Caki2 (cell line): ENCODE results near the gene APOA4. TPM values are rescaled to one million over a fixed set of nuclear protein-coding genes. Genes with fewer than 3 reads are reported as not detected.
"Not testable (repeated sequence)": the region's sequence is repeated elsewhere in the genome, so short reads cannot be mapped to it uniquely, and the experiment has no call there.

ENCODE experiments used
- DNase-seq: peaks from one replicate; pipeline ENCODE4 v3.0.0-alpha.2; 2015; ENCODE audit warnings: low read depth
- in situ Hi-C: cut with HindIII; loops from 2 replicates; pipeline ENCODE4 v1.10.0; 2016; ENCODE audit warnings: low sequenced_read_pairs, low pct_unique_long_range_greater_than_20kb, mixed read lengths
- total RNA-seq: library from RNA; depleted of rRNA; stranded (reverse); fragments of >200 nt; shearing (Covaris generic); gene quantifications from 2 replicates; pipeline ENCODE4 v1.2.3, GENCODE V29; 2014; ENCODE audit warnings: low replicate concordance

APOA4 gene
- total RNA-seq, 1 experiment from 2014 or later = not detected

- in situ Hi-C loops = no loop called here
- DNase-seq = peak; percentile 41
These were observed 29.3 kb upstream of the APOA4 start for GRCh38 chr11:116852261-116853031.

- no peak for DNase-seq
- in situ Hi-C loops = no loop called here
These were observed 28.5 kb upstream of the APOA4 start for GRCh38 chr11:116851626-116852025.

- in situ Hi-C loops = no loop called here
- DNase-seq = no peak
These were observed 26.4 kb upstream of the APOA4 start for GRCh38 chr11:116849486-116849885.

- in situ Hi-C loops = no loop called here
- DNase-seq = no peak
These were observed 26.0 kb upstream of the APOA4 start for GRCh38 chr11:116849060-116849459.

DNA sequence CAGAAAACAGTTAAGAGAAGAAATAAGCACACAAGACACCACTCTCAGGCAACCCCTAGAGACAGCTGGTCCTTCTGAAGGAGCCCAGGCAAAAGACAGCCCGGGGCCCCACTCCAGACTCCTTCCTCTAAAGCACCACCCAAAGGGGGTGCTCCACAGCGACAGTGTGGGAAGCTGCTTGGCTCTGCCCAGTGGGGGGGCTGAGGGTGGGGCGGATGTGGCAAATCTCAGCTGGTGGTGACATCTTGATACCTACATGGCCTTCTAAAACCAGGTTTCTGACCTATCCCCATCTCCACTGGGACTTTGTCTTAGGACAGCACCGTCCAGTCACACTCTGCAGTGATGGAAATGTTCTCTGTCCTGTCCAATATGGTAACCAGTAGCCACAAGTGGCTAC, 24.5 kb upstream of the APOA4 start:
- DNase-seq = no peak
- in situ Hi-C loops = no loop called here

- DNase-seq = no peak
- in situ Hi-C loops = no loop called here
These were observed 21.6 kb upstream of the APOA4 start for GRCh38 chr11:116844722-116845121.

DNA sequence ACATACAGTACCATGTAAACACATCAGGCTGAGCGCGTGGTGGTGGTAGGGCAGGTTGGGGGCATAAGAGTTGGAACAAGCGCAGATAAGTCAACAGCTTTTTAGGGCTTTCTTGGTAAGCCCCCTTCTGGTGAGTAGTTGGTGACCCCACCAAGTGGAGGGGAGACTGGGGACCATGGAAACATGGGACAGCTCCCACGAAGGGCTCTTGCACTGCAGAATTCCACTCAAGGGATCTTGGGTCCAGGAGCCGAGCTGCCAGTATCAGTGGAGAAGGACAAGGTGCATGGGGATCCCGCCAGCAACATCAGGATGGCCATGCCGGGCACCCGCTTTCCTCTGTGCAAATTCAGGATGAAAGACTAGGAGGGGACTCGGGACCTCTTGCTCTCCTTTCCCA, 20.6 kb upstream of the APOA4 start:
- no peak for DNase-seq
- in situ Hi-C loops = no loop called here

DNA sequence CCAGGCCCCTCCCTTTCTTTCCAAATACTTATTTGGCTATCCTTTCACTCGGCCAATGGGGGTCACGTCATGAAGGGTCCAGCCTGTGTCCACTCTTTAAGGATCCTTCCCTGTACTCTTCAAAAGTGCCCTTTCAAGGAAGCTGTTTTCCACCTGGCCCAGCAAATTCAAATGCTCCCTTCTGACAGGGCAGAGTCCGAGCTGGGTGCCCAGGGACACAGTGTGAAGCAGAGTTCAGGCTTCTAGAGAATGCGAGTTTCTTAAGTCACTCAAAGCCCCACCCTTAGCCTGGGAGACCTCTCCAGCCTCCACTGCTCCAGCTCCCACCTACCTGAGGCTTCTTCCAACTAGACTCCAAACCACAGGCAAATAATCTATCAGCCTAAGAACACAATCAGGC, 19.8 kb upstream of the APOA4 start:
- no peak for DNase-seq
- in situ Hi-C loops = no loop called here

DNA sequence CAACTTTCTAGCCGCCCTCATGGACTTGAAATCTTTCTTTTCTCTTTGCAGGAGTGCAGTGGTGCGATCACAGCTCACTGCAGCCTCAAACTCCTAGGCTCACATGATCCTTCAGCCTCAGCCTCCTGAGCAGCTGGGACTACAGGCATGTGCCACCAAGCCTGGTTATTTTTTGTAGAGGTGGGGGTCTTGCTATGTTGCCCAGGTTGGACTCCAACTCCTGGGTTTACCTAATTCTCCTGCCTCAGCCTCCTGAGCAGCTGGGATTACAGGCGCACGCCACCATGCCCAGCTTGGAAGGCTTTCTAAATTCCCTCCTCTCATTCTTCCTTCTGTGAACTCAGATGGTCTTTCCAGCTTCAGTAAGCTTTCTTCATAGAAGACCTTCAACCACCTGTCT, 19.0 kb upstream of the APOA4 start:
- in situ Hi-C loops = no loop called here
- no peak for DNase-seq

DNA sequence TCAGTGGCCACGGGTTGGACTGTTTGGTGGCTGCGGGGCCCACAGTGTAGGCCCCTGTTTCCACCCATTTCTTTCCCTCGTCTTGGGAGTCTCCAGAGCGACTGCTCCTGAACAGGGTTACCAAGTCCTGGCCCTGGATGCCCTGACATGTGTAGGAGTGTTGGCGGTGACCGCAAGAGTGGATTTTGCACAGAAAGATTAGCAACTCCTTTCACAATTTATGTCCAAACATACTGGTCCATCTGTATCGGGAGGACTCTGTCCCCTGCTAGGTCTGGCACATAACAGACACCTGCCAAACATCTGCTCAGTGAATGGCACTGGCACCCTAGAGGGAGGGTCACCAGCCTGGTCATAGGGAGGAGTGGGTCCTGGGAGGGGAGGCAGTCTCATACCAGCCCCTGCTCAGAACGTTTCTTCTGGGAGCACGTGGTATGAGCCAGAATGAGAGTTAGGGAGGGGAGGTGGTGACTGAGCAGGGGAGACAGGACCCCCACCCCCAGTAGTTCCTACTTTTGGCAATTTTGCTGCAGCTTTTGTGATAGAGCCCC, 17.7 kb upstream of the APOA4 start:
- in situ Hi-C loops = no loop called here
- no peak for DNase-seq

- DNase-seq = no peak
- in situ Hi-C loops = no loop called here
These were observed 17.2 kb upstream of the APOA4 start for GRCh38 chr11:116840224-116840745.

GRCh38 chr11:116838321-116839084, 15.4 kb upstream of the APOA4 start:
- in situ Hi-C loops = no loop called here
- no peak for DNase-seq

- no peak for DNase-seq
- in situ Hi-C loops = no loop called here
These were observed 14.4 kb upstream of the APOA4 start, which contains the start of gene APOA1 for GRCh38 chr11:116837231-116838091. Gene APOA1 (minus strand): TSS chr11:116837622. CDS start chr11:116837387, 235 bp downstream.

- DNase-seq = no peak
- in situ Hi-C loops = no loop called here
These were observed 13.5 kb upstream of the APOA4 start for GRCh38 chr11:116836632-116836991.

- in situ Hi-C loops = no loop called here
- peak; percentile 91 for DNase-seq
These were observed 12.9 kb upstream of the APOA4 start for GRCh38 chr11:116835791-116836631.

GRCh38 chr11:116835042-116835772, 12.1 kb upstream of the APOA4 start:
- no peak for DNase-seq
- in situ Hi-C loops = no loop called here

GRCh38 chr11:116834535-116835041, 11.5 kb upstream of the APOA4 start:
- in situ Hi-C loops, DNase-seq: not testable (repeated sequence)
